ENCODE results near the gene ARHGEF12.

ARHGEF12 gene

DNA sequence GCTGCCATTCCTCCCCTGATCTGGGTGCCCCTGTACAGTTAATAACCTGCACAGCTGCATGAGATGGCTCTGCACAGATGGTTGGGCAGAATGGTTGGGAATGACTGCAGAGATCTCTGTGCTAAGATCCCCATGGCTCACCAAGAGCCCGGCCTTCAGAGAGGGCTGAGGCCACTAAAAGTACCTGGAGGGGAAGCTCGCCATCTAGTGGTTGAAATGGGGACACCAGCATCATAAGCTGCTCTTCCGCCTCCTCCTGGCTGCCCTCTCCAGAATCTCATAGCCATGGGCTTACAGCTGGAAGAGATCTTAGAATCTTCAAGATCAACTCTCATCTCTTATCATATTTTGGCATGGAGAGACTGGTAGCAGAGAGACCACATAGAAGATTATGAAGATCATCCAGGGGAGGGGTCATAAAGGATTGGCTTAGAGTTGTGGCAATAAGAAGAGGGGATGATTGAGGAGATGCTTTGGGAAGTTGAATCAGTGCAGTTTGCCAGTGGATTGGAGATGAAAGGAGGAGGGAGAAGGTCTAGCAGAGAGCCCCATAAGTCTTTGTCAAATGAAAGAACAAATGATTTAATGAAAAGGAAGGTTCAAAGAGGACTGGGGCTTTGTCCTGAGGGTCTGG is 33.1 kb upstream of the ARHGEF12 start:
- WGBS (ENCODE audit: insufficient coverage, insufficient read length) = no CpG with 5 or more reads among the region's 3 CpGs
- H3K27ac ChIP-seq (ENCODE audit: low read length) = no peak overlapping the region
- peaks cover 8% of the 10 kb centered on the region for H3K4me1 ChIP-seq (ENCODE audit: control insufficient read depth, insufficient read depth, low read length)
- no peaks in the 10 kb centered on the region for H3K27me3 ChIP-seq (ENCODE audit: control insufficient read depth, insufficient read depth, low read length)
- DNase-seq (ENCODE audit: low read depth, low spot score) = no peak
- H3K36me3 ChIP-seq (ENCODE audit: control insufficient read depth, insufficient read depth, low read length) = no peaks in the 10 kb centered on the region
- H3K4me3 ChIP-seq (ENCODE audit: low read length) = no peak overlapping the region
- H3K9me3 ChIP-seq (ENCODE audit: control insufficient read depth, insufficient read depth, low read length) = no peaks in the 10 kb centered on the region

- Histone ChIP-seq H3K27ac (ENCODE audit: low read length) (no peak overlapping the region), H3K9me3 (ENCODE audit: control insufficient read depth, insufficient read depth, low read length) (no peaks in the 10 kb centered on the region), H3K36me3 (ENCODE audit: control insufficient read depth, insufficient read depth, low read length) (no peaks in the 10 kb centered on the region), H3K27me3 (ENCODE audit: control insufficient read depth, insufficient read depth, low read length) (no peaks in the 10 kb centered on the region), H3K4me1 (ENCODE audit: control insufficient read depth, insufficient read depth, low read length) (peaks cover 8% of the 10 kb centered on the region), H3K4me3 (ENCODE audit: low read length) (no peak overlapping the region)
- DNase-seq (ENCODE audit: low read depth, low spot score) = no peak
These were observed 31.7 kb upstream of the ARHGEF12 start for GRCh38 chr11:120304526-120304925.

DNA sequence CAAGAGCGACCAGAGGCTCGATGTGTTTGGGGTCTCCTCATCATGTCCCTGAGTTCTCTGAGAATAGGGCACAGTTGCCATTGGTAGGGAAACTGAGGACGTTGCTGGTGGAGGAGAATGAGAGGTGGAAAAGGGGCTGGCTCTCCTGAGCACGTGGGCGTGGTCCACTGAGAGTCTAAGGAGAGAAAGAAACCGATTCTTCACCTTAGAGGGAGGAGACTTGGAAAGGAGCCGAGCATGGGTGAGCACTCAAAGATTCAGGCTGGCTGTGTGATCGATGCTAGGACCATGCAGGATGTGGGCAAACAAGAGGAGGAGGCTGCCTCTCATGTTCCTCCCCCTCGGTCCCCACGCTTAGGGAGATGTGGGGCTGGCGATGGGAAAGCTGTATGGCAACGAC is 30.9 kb upstream of the ARHGEF12 start:
- Histone ChIP-seq H3K27me3 (ENCODE audit: control insufficient read depth, insufficient read depth, low read length) (no peaks in the 10 kb centered on the region), H3K27ac (ENCODE audit: low read length) (no peak overlapping the region), H3K36me3 (ENCODE audit: control insufficient read depth, insufficient read depth, low read length) (no peaks in the 10 kb centered on the region), H3K4me3 (ENCODE audit: low read length) (no peak overlapping the region), H3K9me3 (ENCODE audit: control insufficient read depth, insufficient read depth, low read length) (no peaks in the 10 kb centered on the region), H3K4me1 (ENCODE audit: control insufficient read depth, insufficient read depth, low read length) (peaks cover 7% of the 10 kb centered on the region)
- WGBS (ENCODE audit: insufficient coverage, insufficient read length) = no CpG with 5 or more reads among the region's 12 CpGs
- DNase-seq (ENCODE audit: low read depth, low spot score) = no peak

DNA sequence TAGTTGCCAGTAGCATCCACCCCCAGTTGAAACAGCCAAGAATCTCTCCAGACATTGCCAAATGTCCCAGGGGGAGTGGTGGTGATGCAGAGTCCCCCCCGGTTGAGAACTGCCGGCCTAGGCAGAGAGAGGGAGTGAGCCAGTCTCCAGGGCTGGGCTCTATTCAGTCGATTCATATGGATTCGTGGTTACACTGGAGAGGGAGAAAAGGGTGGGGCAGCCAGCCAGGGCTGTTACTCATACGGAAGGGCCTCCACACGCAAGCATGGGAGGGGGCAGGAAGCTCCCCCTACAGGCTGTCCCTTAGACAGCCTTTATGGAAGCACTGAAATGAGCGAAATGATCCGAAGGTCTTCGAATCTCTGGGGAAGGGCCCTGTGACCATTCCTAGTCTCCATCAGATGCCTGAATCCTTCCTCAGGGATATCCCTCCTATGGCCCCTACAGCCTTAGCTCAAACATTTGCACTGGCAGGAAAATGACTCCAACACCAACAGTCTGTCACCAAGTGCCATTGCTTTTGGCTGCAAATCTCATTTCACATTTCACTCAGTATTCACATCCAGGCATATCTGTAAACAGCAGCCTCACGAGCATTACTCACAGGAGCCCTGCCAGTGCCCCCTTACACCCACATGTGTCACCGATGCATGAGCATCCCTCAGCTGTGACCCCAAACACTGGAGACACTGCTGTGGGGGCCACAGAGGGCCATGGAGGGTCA is 29.5 kb upstream of the ARHGEF12 start:
- Histone ChIP-seq H3K9me3 (ENCODE audit: control insufficient read depth, insufficient read depth, low read length) (no peaks in the 10 kb centered on the region), H3K4me3 (ENCODE audit: low read length) (no peak overlapping the region), H3K27me3 (ENCODE audit: control insufficient read depth, insufficient read depth, low read length) (no peaks in the 10 kb centered on the region), H3K27ac (ENCODE audit: low read length) (no peak overlapping the region), H3K36me3 (ENCODE audit: control insufficient read depth, insufficient read depth, low read length) (no peaks in the 10 kb centered on the region), H3K4me1 (ENCODE audit: control insufficient read depth, insufficient read depth, low read length) (peaks cover 7% of the 10 kb centered on the region)
- no peak for DNase-seq (ENCODE audit: low read depth, low spot score)
- WGBS (ENCODE audit: insufficient coverage, insufficient read length) = no CpG with 5 or more reads among the region's 11 CpGs

- Histone ChIP-seq H3K4me3 (ENCODE audit: low read length) (no peak overlapping the region), H3K9me3 (ENCODE audit: control insufficient read depth, insufficient read depth, low read length) (no peaks in the 10 kb centered on the region), H3K4me1 (ENCODE audit: control insufficient read depth, insufficient read depth, low read length) (peaks cover 7% of the 10 kb centered on the region), H3K27ac (ENCODE audit: low read length) (no peak overlapping the region), H3K27me3 (ENCODE audit: control insufficient read depth, insufficient read depth, low read length) (no peaks in the 10 kb centered on the region), H3K36me3 (ENCODE audit: control insufficient read depth, insufficient read depth, low read length) (no peaks in the 10 kb centered on the region)
- no peak for DNase-seq (ENCODE audit: low read depth, low spot score)
- WGBS (ENCODE audit: insufficient coverage, insufficient read length) = no CpG with 5 or more reads among the region's 11 CpGs
These were observed 28.7 kb upstream of the ARHGEF12 start for GRCh38 chr11:120307476-120307875.

DNA sequence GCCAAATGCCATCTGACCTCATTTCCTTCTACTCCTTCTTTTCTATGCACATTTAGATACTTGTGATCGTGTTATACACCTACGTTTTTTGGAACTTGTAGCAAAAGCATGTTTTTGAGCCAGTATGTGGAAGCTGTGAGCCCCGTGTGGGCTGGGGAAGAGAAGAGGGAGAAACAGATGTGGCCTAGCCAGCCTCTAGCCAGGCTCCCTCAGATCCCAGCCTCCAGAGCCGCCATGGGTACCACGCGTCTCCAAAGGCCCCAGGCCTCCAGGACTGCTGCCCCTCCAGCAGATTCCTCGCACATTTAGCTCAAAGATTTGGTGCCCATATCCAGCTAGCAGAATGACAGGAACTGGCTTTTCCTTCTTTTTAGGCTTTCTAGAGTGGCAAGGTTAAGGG is 28.1 kb upstream of the ARHGEF12 start:
- Histone ChIP-seq H3K4me3 (ENCODE audit: low read length) (no peak overlapping the region), H3K4me1 (ENCODE audit: control insufficient read depth, insufficient read depth, low read length) (peaks cover 7% of the 10 kb centered on the region), H3K27ac (ENCODE audit: low read length) (no peak overlapping the region), H3K36me3 (ENCODE audit: control insufficient read depth, insufficient read depth, low read length) (no peaks in the 10 kb centered on the region), H3K9me3 (ENCODE audit: control insufficient read depth, insufficient read depth, low read length) (no peaks in the 10 kb centered on the region), H3K27me3 (ENCODE audit: control insufficient read depth, insufficient read depth, low read length) (no peaks in the 10 kb centered on the region)
- no peak for DNase-seq (ENCODE audit: low read depth, low spot score)
- no CpG with 5 or more reads among the region's 7 CpGs for WGBS (ENCODE audit: insufficient coverage, insufficient read length)

- no peaks in the 10 kb centered on the region for H3K36me3 ChIP-seq (ENCODE audit: control insufficient read depth, insufficient read depth, low read length)
- no peak overlapping the region for H3K4me3 ChIP-seq (ENCODE audit: low read length)
- no CpG with 5 or more reads among the region's 3 CpGs for WGBS (ENCODE audit: insufficient coverage, insufficient read length)
- peaks cover 7% of the 10 kb centered on the region for H3K4me1 ChIP-seq (ENCODE audit: control insufficient read depth, insufficient read depth, low read length)
- DNase-seq (ENCODE audit: low read depth, low spot score) = no peak
- no peak overlapping the region for H3K27ac ChIP-seq (ENCODE audit: low read length)
- H3K9me3 ChIP-seq (ENCODE audit: control insufficient read depth, insufficient read depth, low read length) = no peaks in the 10 kb centered on the region
- H3K27me3 ChIP-seq (ENCODE audit: control insufficient read depth, insufficient read depth, low read length) = no peaks in the 10 kb centered on the region
These were observed 25.3 kb upstream of the ARHGEF12 start for GRCh38 chr11:120310870-120311269.

GRCh38 chr11:120314861-120315260 is 21.4 kb upstream of the ARHGEF12 start:
- no peak for DNase-seq (ENCODE audit: low read depth, low spot score)
- H3K4me1 ChIP-seq (ENCODE audit: control insufficient read depth, insufficient read depth, low read length) = peaks cover 4% of the 10 kb centered on the region; the same call in 1 of the 2 replicates
- no CpG with 5 or more reads among the region's 3 CpGs for WGBS (ENCODE audit: insufficient coverage, insufficient read length)

GRCh38 chr11:120316880-120317688 is 19.1 kb upstream of the ARHGEF12 start:
- no peak for DNase-seq (ENCODE audit: low read depth, low spot score)
- H3K27me3 ChIP-seq (ENCODE audit: control insufficient read depth, insufficient read depth, low read length) = no peaks in the 10 kb centered on the region; the same call in 1 of the 2 replicates
- H3K9me3 ChIP-seq (ENCODE audit: control insufficient read depth, insufficient read depth, low read length) = no peaks in the 10 kb centered on the region
- H3K4me1 ChIP-seq (ENCODE audit: control insufficient read depth, insufficient read depth, low read length) = peaks cover 4% of the 10 kb centered on the region; the same call in 1 of the 2 replicates
- no peak overlapping the region for H3K4me3 ChIP-seq (ENCODE audit: low read length)
- WGBS (ENCODE audit: insufficient coverage, insufficient read length) = no CpG with 5 or more reads among the region's 8 CpGs
- H3K36me3 ChIP-seq (ENCODE audit: control insufficient read depth, insufficient read depth, low read length) = no peaks in the 10 kb centered on the region
- H3K27ac ChIP-seq (ENCODE audit: low read length) = no peak overlapping the region

More at GRCh38 chr11:120314861-120315260, 21.4 kb upstream of the ARHGEF12 start:
- Histone ChIP-seq H3K36me3 (ENCODE audit: control insufficient read depth, insufficient read depth, low read length) (no peaks in the 10 kb centered on the region), H3K4me3 (ENCODE audit: low read length) (no peak overlapping the region), H3K27ac (ENCODE audit: low read length) (no peak overlapping the region), H3K27me3 (ENCODE audit: control insufficient read depth, insufficient read depth, low read length) (no peaks in the 10 kb centered on the region), H3K9me3 (ENCODE audit: control insufficient read depth, insufficient read depth, low read length) (no peaks in the 10 kb centered on the region)

DNA sequence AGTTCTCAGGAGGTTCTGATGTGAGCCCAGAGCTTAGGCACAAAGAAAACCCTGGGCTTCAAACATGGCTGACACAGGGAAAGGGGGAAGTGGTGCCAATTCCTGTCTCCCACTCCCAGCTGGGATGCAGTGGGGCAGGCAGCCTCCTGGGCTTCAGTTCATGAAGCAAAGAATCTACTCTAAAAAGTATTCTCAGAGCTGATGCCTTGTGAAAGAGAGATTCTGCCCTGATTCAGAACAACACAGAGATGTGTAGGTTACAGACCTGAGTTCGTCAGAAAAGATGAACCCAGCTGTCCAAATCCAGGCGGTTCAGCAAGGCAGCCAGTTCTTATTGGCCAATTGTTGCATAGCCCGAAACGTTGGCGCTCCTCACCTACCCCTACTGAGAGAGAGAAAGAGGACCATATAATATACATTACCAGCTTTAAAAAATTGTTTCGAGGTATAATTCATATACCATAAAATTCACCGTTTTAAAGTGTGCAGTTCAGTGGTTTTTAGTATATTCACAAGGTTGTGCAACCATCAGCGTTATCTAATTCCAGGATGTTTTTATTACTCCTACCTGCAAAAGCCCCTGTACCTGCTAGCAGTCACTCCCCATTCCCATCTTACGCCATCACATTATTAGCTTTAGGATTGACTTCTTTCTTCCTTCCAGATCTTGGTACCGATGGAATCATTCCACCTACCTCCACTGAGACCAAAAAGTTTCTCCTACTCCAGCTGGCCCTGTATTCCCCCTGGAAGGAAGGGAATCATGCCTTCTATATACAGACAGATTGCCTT is 18.3 kb upstream of the ARHGEF12 start:
- Histone ChIP-seq H3K4me1 (ENCODE audit: control insufficient read depth, insufficient read depth, low read length) (peaks cover 4% of the 10 kb centered on the region; the same call in 1 of the 2 replicates), H3K27me3 (ENCODE audit: control insufficient read depth, insufficient read depth, low read length) (no peaks in the 10 kb centered on the region; the same call in 1 of the 2 replicates), H3K9me3 (ENCODE audit: control insufficient read depth, insufficient read depth, low read length) (no peaks in the 10 kb centered on the region), H3K4me3 (ENCODE audit: low read length) (no peak overlapping the region), H3K36me3 (ENCODE audit: control insufficient read depth, insufficient read depth, low read length) (no peaks in the 10 kb centered on the region), H3K27ac (ENCODE audit: low read length) (no peak overlapping the region)
- no CpG with 5 or more reads among the region's 10 CpGs for WGBS (ENCODE audit: insufficient coverage, insufficient read length)
- DNase-seq (ENCODE audit: low read depth, low spot score) = no peak

Measured in iPS DF 6.9 (cell line).